ENCODE data around the gene SLC26A11.

- TF ChIP-seq CTCF (IDR thresholded peaks at IDR 0.05) (no peak), EZH2 (IDR thresholded peaks at IDR 0.05) (no peak), EZH2phosphoT487 (IDR thresholded peaks at IDR 0.05) (no peak)
These were observed 39.3 kb downstream of the SLC26A11 start for GRCh38 chr17:80259457-80260068.
